HepG2 (cell line): ENCODE results near the gene ARHGAP12. TPM values are rescaled to one million over a fixed set of nuclear protein-coding genes. Genes with fewer than 3 reads are reported as not detected.
A peak's percentile ranks its signal among the peaks of the same experiment; 100 is the strongest.

Source experiments
- ATAC-seq: fragments of 200-7000 bp; cut with Tn5 transposase; 3 replicates; pipeline ENCODE4 v1.9.1; 2020; ENCODE audit warnings: mild to moderate bottlenecking, moderate library complexity
- BruUV-seq: library from RNA; stranded (reverse); fragments of 400-500 nt; replicated peaks from 2 replicates; lab custom pipeline; 2021; lab: Mats Ljungman, UMichigan
- CTCF ChIA-PET: fragments of 300-600 bp; formaldehyde crosslinking; extraction: SDS; loops from one replicate; lab custom pipeline; 2021; ENCODE audit warnings: low total read pairs, inconsistent platforms, low intra/inter-chr PET ratio; lab: Yijun Ruan, JAX
- POLR2A ChIA-PET: fragments of 350-600 bp; sonication (Branson Sonifier 250); formaldehyde crosslinking; loops from one replicate; lab custom pipeline; 2020; ENCODE audit warnings: antibody characterized with exemption, inconsistent platforms; lab: Yijun Ruan, JAX
- DNase-seq: peaks from one replicate; pipeline ENCODE4 v3.0.0-alpha.2; 2015; ENCODE audit warnings: low spot score
- FAIRE-seq: peaks from 3 replicates; lab custom pipeline; 2011; peaks lifted over from hg19 to GRCh38; lab: Jason Lieb, UNC
- H2AFZ ChIP-seq: one replicate; pipeline ENCODE4 v1.6.1; 2011; ENCODE audit warnings: low read length, inconsistent platforms
- H3K27ac ChIP-seq: fragments of 300-600 bp; 3 replicates; pipeline ENCODE4 v1.8.0; 2011; ENCODE audit warnings: mixed run types, mild to moderate bottlenecking, mixed read lengths, low read length, inconsistent platforms; ENCODE audit not compliant: insufficient read depth; ENCODE audit errors: extremely low read length
- H3K27me3 ChIP-seq, 2 experiments: fragments of 200-600 bp in 1 of 2; 2 replicates in 1 of 2; 3 replicates in 1 of 2; pipeline versions ENCODE4 v1.6.0 to v1.8.0; 2011; ENCODE audit warnings: low read length in 2 of 2, mild to moderate bottlenecking in 2 of 2, moderate library complexity in 2 of 2, inconsistent platforms in 1 of 2; ENCODE audit not compliant: insufficient read depth in 2 of 2, control insufficient read depth in 1 of 2
- H3K36me3 ChIP-seq, 2 experiments: fragments of 200-600 bp in 1 of 2; replicated peaks in 1 of 2; 2 replicates in 1 of 2; 3 replicates in 1 of 2; pipeline versions ENCODE4 v1.5.1 to v1.8.0; 2011; ENCODE audit warnings: low read length in 2 of 2, inconsistent platforms in 1 of 2; ENCODE audit not compliant: insufficient read depth in 2 of 2, control insufficient read depth in 1 of 2
- H3K4me1 ChIP-seq: 2 replicates; pipeline ENCODE4 v1.5.1; 2012; ENCODE audit warnings: low read length, inconsistent platforms; ENCODE audit not compliant: insufficient read depth
- H3K4me2 ChIP-seq: 2 replicates; pipeline ENCODE4 v1.6.0; 2011; ENCODE audit warnings: low read depth, low read length, inconsistent platforms
- H3K4me3 ChIP-seq, 3 experiments: fragments of 200-600 bp in 1 of 3; sonication (generic), shearing (Covaris generic) in 1 of 3; replicated peaks in 1 of 3; 2 replicates each; pipeline ENCODE4 v1.5.1; 2011 to 2016; ENCODE audit warnings: low read length in 3 of 3, inconsistent platforms in 2 of 3, low read depth in 2 of 3, mild to moderate bottlenecking in 2 of 3, control low read depth in 1 of 3, mixed read lengths in 1 of 3; ENCODE audit not compliant: insufficient read depth in 1 of 3
- H3K79me2 ChIP-seq: one replicate; pipeline ENCODE4 v1.6.1; 2011; ENCODE audit warnings: low read length, inconsistent platforms; ENCODE audit not compliant: insufficient read depth
- H3K9ac ChIP-seq: 2 replicates; pipeline ENCODE4 v1.6.0; 2011; ENCODE audit warnings: mild to moderate bottlenecking, low read depth, low read length, inconsistent platforms; ENCODE audit not compliant: insufficient read depth
- H3K9me3 ChIP-seq: 2 replicates; pipeline ENCODE4 v1.5.1; 2012; ENCODE audit warnings: mild to moderate bottlenecking, low read length
- H4K20me1 ChIP-seq: 2 replicates; pipeline ENCODE4 v1.6.0; 2011; ENCODE audit warnings: inconsistent platforms, mild to moderate bottlenecking, low read length, moderate library complexity; ENCODE audit not compliant: insufficient read depth
- CCDC6 ChIP-seq: sonication (generic); formaldehyde crosslinking; IDR thresholded peaks from 2 replicates; pipeline ENCODE4 v1.8.1; 2022; ENCODE audit warnings: mild to moderate bottlenecking, missing genetic modification reagents, moderate library complexity
- ELF1 ChIP-seq: sonication (generic); formaldehyde crosslinking; IDR thresholded peaks from 2 replicates; pipeline ENCODE4 v1.4.0; 2020; ENCODE audit warnings: missing genetic modification reagents
- HIC2 ChIP-seq: sonication (generic); formaldehyde crosslinking; IDR thresholded peaks from 2 replicates; pipeline ENCODE4 v1.9.0; 2022; ENCODE audit warnings: low read depth, missing genetic modification reagents
- RARA ChIP-seq: IDR thresholded peaks from 2 replicates; pipeline ENCODE4 v1.6.1; 2016; ENCODE audit warnings: missing genetic modification reagents, missing compliant biosample characterization
- REXO4 ChIP-seq: sonication (generic); formaldehyde crosslinking; IDR thresholded peaks from 2 replicates; pipeline ENCODE4 v1.8.0; 2022; ENCODE audit warnings: missing genetic modification reagents, mild to moderate bottlenecking, borderline replicate concordance
- TBX3 ChIP-seq: fragments of 450-650 bp; IDR thresholded peaks from 2 replicates; pipeline ENCODE4 v1.6.1; 2017; ENCODE audit warnings: antibody characterized with exemption, mild to moderate bottlenecking, inconsistent platforms, borderline replicate concordance
- ZBTB38 ChIP-seq: sonication (generic); formaldehyde crosslinking; IDR thresholded peaks from 2 replicates; pipeline ENCODE4 v1.5.1; 2020; ENCODE audit warnings: mild to moderate bottlenecking, missing genetic modification reagents
- ZFP90 ChIP-seq: sonication (generic); formaldehyde crosslinking; IDR thresholded peaks from 2 replicates; pipeline ENCODE4 v1.8.0; 2022; ENCODE audit warnings: missing genetic modification reagents, mild to moderate bottlenecking, inconsistent platforms, borderline replicate concordance
- ZNF510 ChIP-seq: sonication (generic); formaldehyde crosslinking; IDR thresholded peaks from 2 replicates; pipeline ENCODE4 v1.4.0; 2020; ENCODE audit warnings: low read depth, mild to moderate bottlenecking, missing genetic modification reagents
- ZNF609 ChIP-seq: sonication (generic); formaldehyde crosslinking; IDR thresholded peaks from 2 replicates; pipeline ENCODE4 v1.4.0; 2020; ENCODE audit warnings: mild to moderate bottlenecking, missing genetic modification reagents, borderline replicate concordance
- WGBS: methylation state at CpG from one replicate; pipeline ENCODE4 v1.1.6; 2017; ENCODE audit warnings: low lambda C conversion rate; 5-methylcytosine and 5-hydroxymethylcytosine counted together
- in situ Hi-C: cut with HindIII; loops from 2 replicates; pipeline ENCODE4 v1.10.0; 2017; ENCODE audit warnings: low pct_unique_long_range_greater_than_20kb; ENCODE audit not compliant: extremely low pct_ligation_motif_present
- intact Hi-C: fragments of 100-400 bp; cut with micrococcal nuclease; formaldehyde crosslinking; loops from one replicate; pipeline ENCODE4 v1.10.0; 2022; ENCODE audit not compliant: unreplicated experiment
- polyA plus RNA-seq, 8 experiments: library from polyadenylated mRNA; depleted of rRNA in 3 of 8; stranded (reverse) in 7 of 8; unstranded in 1 of 8; fragments of >200 nt; fragmentation: Illumina TruSeq in 4 of 8; extraction: Trizol in 4 of 8; gene quantifications; 2 replicates each; pipeline versions ENCODE4 v1.2.1 to v1.2.3, GENCODE V29; 2011 to 2016; ENCODE audit warnings: low read depth in 4 of 8, missing spikeins in 1 of 8, mixed read lengths in 1 of 8; ENCODE audit not compliant: insufficient read depth in 1 of 8
- total RNA-seq, 5 experiments: library from RNA; depleted of rRNA; stranded (reverse); fragments of >200 nt; fragmentation: Illumina TruSeq; extraction: Trizol; gene quantifications; 2 replicates each; pipeline ENCODE4 v1.2.3, GENCODE V29; 2016; ENCODE audit warnings: low read depth in 1 of 5
- TF ChIP-seq, protein P1 (sequence below): fragments of 450-650 bp; IDR thresholded peaks from 2 replicates; pipeline ENCODE4 v1.6.1; 2017

The ARHGAP12 gene
- total and polyA plus RNA-seq, 2 of the 13 experiments (the other 11 are each of a cell fraction or from before 2014, with no cell fraction given): 25.0 to 54.6 TPM

- no peak for TF ChIP-seq ZNF609 (CRISPR knock-in tag)
- TF ChIP-seq ZBTB38 (CRISPR knock-in tag): no peak
- no peak for TF ChIP-seq ZFP90
- no peak for TF ChIP-seq REXO4 (CRISPR knock-in tag)
- no peak for TF ChIP-seq CCDC6 (CRISPR knock-in tag)
- no peak for TF ChIP-seq TBX3
These were observed 40.8 kb downstream of the ARHGAP12 start (continued) for GRCh38 chr10:31887850-31888249.

GRCh38 chr10:31886885-31887284, 41.7 kb downstream of the ARHGAP12 start:
- in situ Hi-C loops: no loop called here
- intact Hi-C loops: no loop called here
- Histone ChIP-seq H3K9ac (no peak overlapping the region), H3K4me2 (no peak overlapping the region), H3K79me2 (peaks cover 91% of the 10 kb centered on the region), H4K20me1 (peaks cover 7% of the 10 kb centered on the region), H3K4me3 (no peak overlapping the region), H3K27me3 (no peaks in the 10 kb centered on the region), H2AFZ (no peak overlapping the region), H3K27ac (peak overlapping the region; percentile 3), H3K36me3 (peaks cover 0 to 8% of the 10 kb centered on the region in 2 experiments; a peak in 1 of 5 replicates), H3K4me1 (peaks cover 80% of the 10 kb centered on the region), H3K9me3 (no peaks in the 10 kb centered on the region)
- DNase-seq (no peak), ATAC-seq (no peak), FAIRE-seq (no peak)
- ChIA-PET CTCF (no interaction called here), POLR2A (no interaction called here)
- 94% methylated on average over 1 of the region's 1 CpG for WGBS
- no TSS peak for BruUV-seq
- TF ChIP-seq ELF1 (CRISPR knock-in tag) (no peak), ZNF510 (CRISPR knock-in tag) (no peak), HIC2 (CRISPR knock-in tag) (no peak), RARA (CRISPR knock-in tag) (no peak)
- TF ChIP-seq, protein P1, sequence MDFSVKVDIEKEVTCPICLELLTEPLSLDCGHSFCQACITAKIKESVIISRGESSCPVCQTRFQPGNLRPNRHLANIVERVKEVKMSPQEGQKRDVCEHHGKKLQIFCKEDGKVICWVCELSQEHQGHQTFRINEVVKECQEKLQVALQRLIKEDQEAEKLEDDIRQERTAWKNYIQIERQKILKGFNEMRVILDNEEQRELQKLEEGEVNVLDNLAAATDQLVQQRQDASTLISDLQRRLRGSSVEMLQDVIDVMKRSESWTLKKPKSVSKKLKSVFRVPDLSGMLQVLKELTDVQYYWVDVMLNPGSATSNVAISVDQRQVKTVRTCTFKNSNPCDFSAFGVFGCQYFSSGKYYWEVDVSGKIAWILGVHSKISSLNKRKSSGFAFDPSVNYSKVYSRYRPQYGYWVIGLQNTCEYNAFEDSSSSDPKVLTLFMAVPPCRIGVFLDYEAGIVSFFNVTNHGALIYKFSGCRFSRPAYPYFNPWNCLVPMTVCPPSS: no peak
